DOHH2 (cell line): Measurements from ENCODE around the gene RNF125.

Source experiments
- CTCF ChIP-seq: fragments of 200-600 bp; sonication (generic); IDR thresholded peaks from one replicate; pipeline ENCODE4 v1.5.1; 2014; ENCODE audit warnings: antibody characterized with exemption, mild to moderate bottlenecking, low read depth, low read length; ENCODE audit not compliant: poor library complexity, severe bottlenecking
- EZH2phosphoT487 ChIP-seq: fragments of 200-600 bp; sonication (generic); IDR thresholded peaks from 2 replicates; pipeline ENCODE4 v1.6.1; 2017; ENCODE audit warnings: borderline replicate concordance, mild to moderate bottlenecking, antibody characterized with exemption, low read length, moderate library complexity, mixed read lengths

DNA sequence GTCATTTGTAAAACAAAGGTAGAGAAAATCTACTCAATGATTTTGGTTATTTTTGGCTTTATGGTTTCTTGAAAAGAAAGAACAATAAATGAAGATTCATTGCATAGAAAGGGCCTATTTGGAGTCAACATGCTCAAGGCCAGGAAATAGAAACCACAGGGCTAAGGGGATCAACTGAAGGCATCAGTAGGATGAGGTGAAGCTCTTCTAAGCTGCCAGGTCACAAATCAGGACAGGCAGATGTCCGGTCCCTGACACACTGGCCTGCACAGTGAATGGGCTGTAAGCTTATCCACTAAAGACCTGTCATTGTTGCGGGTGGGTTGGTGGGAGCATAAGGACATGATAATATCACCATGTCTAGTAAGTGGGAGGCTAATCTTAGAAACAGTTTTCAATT lies 41.4 kb downstream of the RNF125 start:
- TF ChIP-seq CTCF: no peak
- no peak for TF ChIP-seq EZH2phosphoT487
